ENCODE data around the gene CA9.

GRCh38 chr9:35690614-35691333 lies 17.0 kb downstream of the CA9 start:
- no peak for TF ChIP-seq EZH2phosphoT487 (IDR thresholded peaks at IDR 0.05)
- TF ChIP-seq, protein P1, sequence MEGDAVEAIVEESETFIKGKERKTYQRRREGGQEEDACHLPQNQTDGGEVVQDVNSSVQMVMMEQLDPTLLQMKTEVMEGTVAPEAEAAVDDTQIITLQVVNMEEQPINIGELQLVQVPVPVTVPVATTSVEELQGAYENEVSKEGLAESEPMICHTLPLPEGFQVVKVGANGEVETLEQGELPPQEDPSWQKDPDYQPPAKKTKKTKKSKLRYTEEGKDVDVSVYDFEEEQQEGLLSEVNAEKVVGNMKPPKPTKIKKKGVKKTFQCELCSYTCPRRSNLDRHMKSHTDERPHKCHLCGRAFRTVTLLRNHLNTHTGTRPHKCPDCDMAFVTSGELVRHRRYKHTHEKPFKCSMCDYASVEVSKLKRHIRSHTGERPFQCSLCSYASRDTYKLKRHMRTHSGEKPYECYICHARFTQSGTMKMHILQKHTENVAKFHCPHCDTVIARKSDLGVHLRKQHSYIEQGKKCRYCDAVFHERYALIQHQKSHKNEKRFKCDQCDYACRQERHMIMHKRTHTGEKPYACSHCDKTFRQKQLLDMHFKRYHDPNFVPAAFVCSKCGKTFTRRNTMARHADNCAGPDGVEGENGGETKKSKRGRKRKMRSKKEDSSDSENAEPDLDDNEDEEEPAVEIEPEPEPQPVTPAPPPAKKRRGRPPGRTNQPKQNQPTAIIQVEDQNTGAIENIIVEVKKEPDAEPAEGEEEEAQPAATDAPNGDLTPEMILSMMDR (IDR thresholded peaks at IDR 0.05): no peak

Data from neural progenitor cell (in vitro differentiated cells).